ENCODE results near the gene DSPP. TPM values are rescaled to one million over a fixed set of nuclear protein-coding genes. Genes with fewer than 3 reads are reported as not detected.

DSPP gene
- total and polyA plus RNA-seq, 2 of the 4 experiments (the other 2 are of a cell fraction) = not detected

GRCh38 chr4:87565746-87566145, 42.6 kb upstream of the DSPP start:
- POLR2A ChIA-PET (ENCODE audit: unreplicated experiment) = no interaction called here
- in situ Hi-C loops (cut with MboI; ENCODE audit: low sequenced_read_pairs) = no loop called here

More at GRCh38 chr4:87565746-87566145, 42.6 kb upstream of the DSPP start:
- intact Hi-C loops (cut with micrococcal nuclease) (no loop called here), dilution Hi-C loops (cut with HindIII; ENCODE audit: low sequenced_read_pairs, unreplicated experiment) (no loop called here)
- Histone ChIP-seq H3K9ac (ENCODE audit: low read depth, low read length) (no peak overlapping the region), H3K27ac (ENCODE audit: insufficient read depth, low read length) (no peak overlapping the region), H4K91ac (ENCODE audit: insufficient read depth, low read depth, low read length) (no peak overlapping the region), H3K4ac (ENCODE audit: low read depth, low read length) (no peak overlapping the region), H3K9me3 (ENCODE audit: control insufficient read depth, insufficient read depth, low read length) (no peaks in the 10 kb centered on the region), H2AK9ac (replicated peaks; ENCODE audit: low read depth, low read length, poor library complexity) (no peak overlapping the region), H3K4me3 (ENCODE audit: insufficient read depth, low read depth, low read length) (no peak overlapping the region), H4K20me1 (ENCODE audit: insufficient read depth, low read length) (no peaks in the 10 kb centered on the region), H3K56ac (ENCODE audit: extremely low read depth, insufficient read depth, low read length) (no peak overlapping the region), H2BK120ac (ENCODE audit: low read depth, low read length) (no peak overlapping the region), H2AFZ (replicated peaks; ENCODE audit: low read length, poor library complexity) (no peak overlapping the region), H2BK20ac (ENCODE audit: low read depth, low read length) (no peak overlapping the region), H3K36me3 (ENCODE audit: control insufficient read depth, insufficient read depth, low read length) (no peaks in the 10 kb centered on the region), H3K4me1 (ENCODE audit: control insufficient read depth, insufficient read depth, low read length) (no peaks in the 10 kb centered on the region), H3K14ac (replicated peaks; ENCODE audit: low read depth, low read length) (no peak overlapping the region), H2AK5ac (ENCODE audit: low read depth, low read length) (no peak overlapping the region), H3K79me1 (ENCODE audit: low read depth in 1 of 2, low read length in 2 of 2) (no peaks in the 10 kb centered on the region), H2BK15ac (ENCODE audit: low read depth, low read length) (no peak overlapping the region), H2BK5ac (ENCODE audit: low read depth, low read length, poor library complexity, severe bottlenecking) (no peak overlapping the region), H3K9me1 (ENCODE audit: insufficient read depth, low read length) (no peaks in the 10 kb centered on the region), H3K27me3 (ENCODE audit: control insufficient read depth, insufficient read depth, low read length) (no peaks in the 10 kb centered on the region), H3K23ac (ENCODE audit: low read depth, low read length) (no peak overlapping the region), H4K8ac (ENCODE audit: low read depth in 2 of 2, low read length in 2 of 2) (no peak overlapping the region), H3K18ac (ENCODE audit: low read depth, low read length) (no peak overlapping the region), H4K5ac (ENCODE audit: low read depth, low read length) (no peak overlapping the region), H3K4me2 (ENCODE audit: low read depth, low read length) (no peak overlapping the region)
- DNase-seq (no peak), ATAC-seq (ENCODE audit: low read depth) (no peak)
- WGBS, 2 experiments (ENCODE audit: extremely low coverage in 2 of 2, insufficient read length in 1 of 2) = 69 to 100% methylated on average over 1 to 2 of the region's 4 CpGs
- BruUV-seq (replicated peaks) = no TSS peak
- CTCF ChIA-PET = no interaction called here
- TF ChIP-seq USF2 (IDR thresholded peaks at IDR 0.05; ENCODE audit: low read depth, low read length) = no peak
- TF ChIP-seq MXI1 (IDR thresholded peaks at IDR 0.05; ENCODE audit: borderline replicate concordance, low read depth, low read length) = no peak
- no peak for TF ChIP-seq ELK1 (IDR thresholded peaks at IDR 0.05; ENCODE audit: borderline replicate concordance, low read depth, low read length)
- TF ChIP-seq MAZ (IDR thresholded peaks at IDR 0.05; ENCODE audit: borderline replicate concordance, low read depth, low read length) = no peak
- TF ChIP-seq RFX5 (IDR thresholded peaks at IDR 0.05; ENCODE audit: low read depth, low read length) = no peak
- TF ChIP-seq CEBPB (IDR thresholded peaks at IDR 0.05; ENCODE audit: low read depth, low read length) = no peak
